ENCODE measurements around the gene FTO.

GRCh38 chr16:54061454-54061853 is 357.5 kb downstream of the FTO start:
- TF ChIP-seq POLR2A (IDR thresholded peaks at IDR 0.05) (no peak), CTCF (IDR thresholded peaks at IDR 0.05) (no peak)

Data from esophagus squamous epithelium (tissue), 4 donors.